ENCODE data around the gene POU2AF2.
"Not testable (repeated sequence)": the region's sequence is repeated elsewhere in the genome, so short reads cannot be mapped to it uniquely, and the experiment has no call there.

DNA sequence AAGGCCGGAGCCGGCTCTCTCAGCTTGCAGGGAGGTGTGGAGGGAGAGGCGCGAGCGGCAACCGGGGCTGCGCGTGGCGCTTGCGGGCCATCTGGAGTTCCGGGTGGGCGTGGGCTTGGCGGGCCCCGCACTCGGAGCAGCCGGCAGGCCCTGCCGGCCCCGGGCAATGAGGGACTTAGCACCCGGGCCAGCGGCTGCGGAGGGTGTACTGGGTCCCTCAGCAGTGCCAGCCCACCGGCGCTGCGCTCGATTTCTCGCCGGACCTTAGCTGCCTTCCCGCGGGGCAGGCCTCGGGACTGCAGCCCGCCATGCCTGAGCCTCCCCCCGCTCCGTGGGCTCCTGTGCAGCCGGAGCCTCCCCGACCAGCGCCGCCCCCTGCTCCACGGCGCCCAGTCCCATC, 23.6 kb upstream of the POU2AF2 start:
- TF ChIP-seq MAX (IDR thresholded peaks at IDR 0.05); KDM5A (IDR thresholded peaks at IDR 0.05; ENCODE audit: low read length): not testable (repeated sequence)

All from H1 (cell line).